Activated naive CD4-positive, alpha-beta T cell treated with anti-CD3 and anti-CD28 coated beads, Interleukin-2, amount 10 ng/mL, durations not matched to agents 7 days and 5 days (primary cell): ENCODE data around the gene IL3.
A peak's percentile ranks its signal among the peaks of the same experiment; 100 is the strongest.

Source experiments
- CTCF ChIA-PET: fragments of 350-600 bp; sonication (Branson Sonifier 250); formaldehyde crosslinking; loops from one replicate; lab custom pipeline; 2021; ENCODE audit warnings: antibody characterized with exemption; lab: Charles Lee
- DNase-seq: peaks from one replicate; pipeline ENCODE4 v3.0.0-alpha.2; 2020
- H3K27ac Mint-ChIP-seq: one replicate; pipeline ENCODE4 v1.8.0; 2021; ENCODE audit warnings: mild to moderate bottlenecking, moderate library complexity, mixed read lengths
- H3K27me3 Mint-ChIP-seq: one replicate; pipeline ENCODE4 v1.8.0; 2021; ENCODE audit warnings: mild to moderate bottlenecking, mixed read lengths
- H3K36me3 Mint-ChIP-seq: one replicate; pipeline ENCODE4 v1.8.0; 2021; ENCODE audit warnings: mixed read lengths
- H3K4me1 Mint-ChIP-seq: one replicate; pipeline ENCODE4 v1.8.0; 2021; ENCODE audit warnings: mixed read lengths
- H3K4me3 Mint-ChIP-seq: one replicate; pipeline ENCODE4 v1.8.0; 2021; ENCODE audit warnings: mild to moderate bottlenecking, moderate library complexity, mixed read lengths
- H3K9me3 Mint-ChIP-seq: one replicate; pipeline ENCODE4 v1.8.0; 2021; ENCODE audit warnings: mixed read lengths

The IL3 gene

DNA sequence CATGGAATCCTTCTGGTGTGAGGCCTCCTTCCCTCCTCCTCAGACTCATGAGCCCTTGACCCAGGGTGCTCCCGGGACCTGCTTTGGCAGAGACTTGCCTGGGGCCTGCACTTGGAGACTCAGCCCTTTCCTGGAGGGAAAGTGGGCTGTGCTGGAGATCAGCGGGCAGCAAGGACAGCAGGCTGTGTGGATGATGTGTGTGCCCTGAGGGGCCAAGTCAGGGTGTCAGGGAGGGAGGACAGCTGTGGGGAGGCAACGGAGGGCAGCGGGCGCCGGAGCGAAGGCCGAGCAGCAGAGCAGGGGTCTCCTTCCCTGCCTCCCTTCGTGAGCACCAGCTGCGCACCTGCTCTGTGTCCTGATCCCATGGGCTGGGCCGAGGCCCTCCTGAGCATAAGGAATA lies 7.0 kb downstream of the IL3 start:
- no peak overlapping the region for H3K27ac Mint-ChIP-seq
- no peaks in the 10 kb centered on the region for H3K9me3 Mint-ChIP-seq
- H3K4me1 Mint-ChIP-seq: peaks cover 22% of the 10 kb centered on the region
- H3K36me3 Mint-ChIP-seq: no peaks in the 10 kb centered on the region
- CTCF ChIA-PET: interaction anchor here (1.0 to 3.4 kb wide), 3 partner anchors 67 to 123 kb away, joined by 4 to 16 read pairs (median 9); no protein-coding TSS in a partner anchor
- H3K27me3 Mint-ChIP-seq: peaks cover 49% of the 10 kb centered on the region
- H3K4me3 Mint-ChIP-seq: no peak overlapping the region
- DNase-seq: no peak

DNA sequence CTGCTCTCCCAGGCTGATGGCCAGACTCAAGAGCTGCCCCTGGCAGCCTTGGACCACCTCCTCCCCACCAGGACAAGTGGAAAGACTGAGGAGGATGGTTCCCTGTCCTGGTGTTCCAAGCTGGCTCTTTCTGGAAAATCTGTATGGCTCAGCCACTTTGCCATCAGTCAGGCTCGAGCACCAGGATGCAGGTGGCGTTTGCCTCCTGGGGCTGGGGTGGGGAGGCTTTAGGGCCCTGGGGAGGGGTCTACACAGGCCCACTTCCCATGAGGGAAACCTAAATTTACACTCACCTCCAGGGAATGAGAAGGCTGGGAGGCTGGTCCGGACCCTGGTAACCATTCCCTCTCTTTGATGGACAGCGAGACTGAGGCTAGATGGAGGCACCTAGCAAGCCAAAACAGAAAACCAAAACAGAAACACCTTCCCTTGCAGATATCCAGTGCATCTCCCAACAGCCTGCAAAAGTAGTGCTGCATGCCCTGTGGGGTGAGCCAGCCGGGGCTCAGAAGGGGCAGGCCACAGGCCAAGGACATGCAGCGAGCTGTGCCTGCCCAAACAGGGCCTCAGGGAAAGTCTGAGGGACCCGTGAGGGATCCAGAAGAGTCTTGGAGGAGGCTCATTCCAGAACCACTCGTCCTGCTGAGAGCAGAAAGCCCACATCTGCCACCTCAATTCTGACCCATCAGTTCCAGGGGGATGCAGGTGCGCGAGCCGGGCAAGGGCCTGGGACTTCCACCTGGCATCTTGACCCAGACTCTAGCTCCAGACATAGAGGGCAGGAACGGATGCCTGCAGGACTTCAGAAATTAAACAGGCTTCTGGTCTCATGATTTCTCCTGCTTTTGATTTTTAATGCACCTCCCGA lies 7.7 kb downstream of the IL3 start:
- Mint-ChIP-seq H3K27ac (no peak overlapping the region), H3K4me3 (no peak overlapping the region), H3K36me3 (no peaks in the 10 kb centered on the region), H3K27me3 (peaks cover 50% of the 10 kb centered on the region), H3K9me3 (no peaks in the 10 kb centered on the region), H3K4me1 (peaks cover 19% of the 10 kb centered on the region)
- CTCF ChIA-PET: no interaction called here
- no peak for DNase-seq

DNA sequence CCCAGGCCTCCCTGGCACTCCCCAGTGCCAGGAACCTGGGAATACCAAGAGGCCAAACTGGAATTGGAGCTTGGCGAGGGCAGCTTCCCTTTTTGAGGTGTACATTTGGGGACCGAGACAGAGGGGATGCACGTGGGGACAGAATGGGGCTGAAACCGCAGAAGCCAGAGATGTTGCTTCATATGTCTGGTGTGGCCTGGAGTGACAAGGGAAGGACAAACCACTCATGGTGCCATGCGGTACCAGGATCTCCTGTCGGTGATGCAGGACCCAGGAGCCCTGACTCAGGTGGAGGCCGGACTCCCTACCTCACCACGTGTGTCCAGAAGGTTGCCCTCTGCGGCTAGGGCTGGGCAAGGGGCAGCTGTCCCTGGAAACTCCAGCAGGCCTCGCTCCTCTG lies 9.1 kb downstream of the IL3 start:
- H3K27ac Mint-ChIP-seq: no peak overlapping the region
- no peaks in the 10 kb centered on the region for H3K36me3 Mint-ChIP-seq
- H3K9me3 Mint-ChIP-seq: no peaks in the 10 kb centered on the region
- no peak overlapping the region for H3K4me3 Mint-ChIP-seq
- CTCF ChIA-PET: interaction anchor here (0.7 kb wide), 1 partner anchor 266 kb away, joined by 3 read pairs; no protein-coding TSS in a partner anchor
- H3K27me3 Mint-ChIP-seq: peaks cover 45% of the 10 kb centered on the region
- no peak for DNase-seq
- peaks cover 17% of the 10 kb centered on the region for H3K4me1 Mint-ChIP-seq

DNA sequence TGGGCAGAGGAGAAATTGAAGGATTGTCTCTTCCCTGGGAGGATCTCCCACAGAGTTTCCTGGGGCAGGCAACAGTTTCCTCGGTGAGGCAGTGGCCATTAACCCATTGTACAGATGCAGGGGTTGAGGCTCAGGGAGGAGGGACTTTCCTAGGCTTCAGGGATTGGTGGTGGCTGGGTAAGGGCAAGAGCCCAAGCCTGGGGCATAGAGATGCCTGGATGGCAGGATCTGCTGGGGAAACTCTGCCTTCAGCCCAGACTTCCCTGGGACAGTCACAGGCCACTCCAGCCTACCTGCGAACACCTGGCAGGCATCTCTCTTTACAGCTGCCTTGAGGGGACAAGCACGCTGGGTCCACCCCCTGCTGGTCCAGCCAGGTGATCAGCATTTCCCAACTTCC lies 9.5 kb downstream of the IL3 start:
- H3K9me3 Mint-ChIP-seq: no peaks in the 10 kb centered on the region
- no peaks in the 10 kb centered on the region for H3K36me3 Mint-ChIP-seq
- H3K27me3 Mint-ChIP-seq: peaks cover 42% of the 10 kb centered on the region
- H3K4me3 Mint-ChIP-seq: no peak overlapping the region
- no peak overlapping the region for H3K27ac Mint-ChIP-seq
- DNase-seq: no peak
- H3K4me1 Mint-ChIP-seq: peaks cover 16% of the 10 kb centered on the region
- CTCF ChIA-PET: interaction anchor here (0.7 kb wide), 1 partner anchor 265 kb away, joined by 3 read pairs; no protein-coding TSS in a partner anchor

DNA sequence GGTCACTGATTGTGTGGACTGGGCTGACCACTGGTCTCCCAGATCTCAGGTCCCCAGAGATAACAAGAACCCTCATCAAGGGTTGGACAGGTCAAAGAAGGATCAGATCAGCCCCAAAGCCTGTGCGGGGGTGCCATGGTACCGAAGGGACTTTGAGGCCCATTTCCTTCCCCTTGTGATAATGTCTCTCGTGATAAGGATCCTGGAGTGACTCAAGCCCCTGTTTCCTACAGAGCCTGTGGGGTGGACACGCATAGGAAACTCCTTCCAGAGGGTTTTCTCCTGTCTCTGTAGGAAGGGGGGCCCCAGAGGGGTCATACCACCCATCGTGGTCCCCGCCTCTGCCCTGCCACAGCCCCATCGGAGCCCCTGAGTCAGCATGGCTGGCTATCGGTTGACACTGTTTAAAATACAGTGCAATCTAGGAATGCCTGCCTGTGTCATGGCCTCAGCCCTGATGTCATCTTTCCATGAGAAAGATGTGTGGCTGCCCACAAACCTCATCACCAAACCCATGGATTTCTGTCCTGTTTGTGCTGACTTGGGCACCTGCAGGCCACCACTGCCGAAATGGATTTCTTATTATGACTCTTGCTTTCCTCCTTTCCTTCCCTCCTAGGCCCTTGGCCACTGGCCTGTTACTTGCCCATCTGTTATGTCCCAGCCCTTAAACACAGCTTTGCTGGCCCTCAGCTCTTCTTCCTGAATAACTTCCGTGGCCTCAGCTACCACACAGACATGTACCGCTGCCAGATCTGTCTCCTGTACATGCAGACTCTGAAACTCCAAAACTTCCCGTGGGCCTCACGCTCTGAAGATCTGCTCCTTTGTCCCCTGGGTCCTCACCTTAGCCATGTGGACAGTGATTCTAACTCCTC lies 10.2 kb downstream of the IL3 start:
- Mint-ChIP-seq H3K9me3 (no peaks in the 10 kb centered on the region), H3K36me3 (no peaks in the 10 kb centered on the region), H3K4me1 (peaks cover 16% of the 10 kb centered on the region), H3K27me3 (peaks cover 42% of the 10 kb centered on the region), H3K4me3 (no peak overlapping the region), H3K27ac (no peak overlapping the region)
- no peak for DNase-seq
- CTCF ChIA-PET: no interaction called here

DNA sequence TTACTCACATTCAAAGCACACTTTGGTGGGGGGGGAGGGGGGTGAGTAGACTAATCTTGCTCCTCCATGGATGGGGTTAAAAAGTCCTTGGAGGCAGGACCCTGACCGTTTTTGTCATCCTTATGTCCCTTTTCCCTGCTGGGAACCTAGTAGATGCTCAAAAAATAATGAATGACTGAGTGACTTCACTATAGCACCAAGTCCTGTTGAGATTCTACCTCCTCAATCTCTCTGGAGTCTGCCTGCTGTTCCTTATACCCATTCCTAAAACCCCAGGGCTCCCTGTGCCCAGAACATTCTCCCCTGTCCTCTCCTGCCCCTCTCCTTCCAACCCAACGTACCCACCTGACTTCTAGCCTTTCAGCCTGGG lies 10.9 kb downstream of the IL3 start:
- H3K36me3 Mint-ChIP-seq: no peaks in the 10 kb centered on the region
- peaks cover 36% of the 10 kb centered on the region for H3K27me3 Mint-ChIP-seq
- peaks cover 17% of the 10 kb centered on the region for H3K4me1 Mint-ChIP-seq
- no peak overlapping the region for H3K27ac Mint-ChIP-seq
- no peaks in the 10 kb centered on the region for H3K9me3 Mint-ChIP-seq
- no peak overlapping the region for H3K4me3 Mint-ChIP-seq
- CTCF ChIA-PET: interaction anchor here (0.9 to 2.0 kb wide), 2 partner anchors 8 to 11 kb away, joined by 3 to 7 read pairs; no protein-coding TSS in a partner anchor
- DNase-seq: no peak

DNA sequence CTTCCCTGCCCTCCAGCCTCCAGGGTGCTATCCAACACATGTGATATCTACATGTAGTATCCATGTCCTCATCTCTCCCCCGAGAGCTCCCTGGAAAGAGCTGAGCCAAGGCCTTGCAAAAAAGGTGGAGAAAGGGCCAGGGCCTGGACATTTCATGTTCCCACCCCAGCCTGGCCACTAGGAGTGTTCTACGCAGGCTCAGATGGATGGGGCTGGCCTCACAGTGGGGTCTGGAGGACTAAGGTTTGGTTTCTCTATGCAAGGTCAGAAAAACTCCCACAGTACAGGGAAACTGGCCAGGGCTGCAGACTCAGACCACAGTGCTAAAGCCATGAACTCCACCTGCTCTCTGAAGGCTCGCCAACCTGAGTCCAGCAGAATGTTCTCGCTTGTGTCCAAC lies 11.6 kb downstream of the IL3 start:
- DNase-seq: no peak
- H3K4me3 Mint-ChIP-seq: no peak overlapping the region
- H3K4me1 Mint-ChIP-seq: peaks cover 21% of the 10 kb centered on the region
- H3K36me3 Mint-ChIP-seq: no peaks in the 10 kb centered on the region
- CTCF ChIA-PET: interaction anchor here (0.9 to 2.4 kb wide), 5 partner anchors 9 to 166 kb away, joined by 3 to 7 read pairs (median 7); no protein-coding TSS in a partner anchor
- H3K27ac Mint-ChIP-seq: no peak overlapping the region
- peaks cover 31% of the 10 kb centered on the region for H3K27me3 Mint-ChIP-seq
- H3K9me3 Mint-ChIP-seq: no peaks in the 10 kb centered on the region

DNA sequence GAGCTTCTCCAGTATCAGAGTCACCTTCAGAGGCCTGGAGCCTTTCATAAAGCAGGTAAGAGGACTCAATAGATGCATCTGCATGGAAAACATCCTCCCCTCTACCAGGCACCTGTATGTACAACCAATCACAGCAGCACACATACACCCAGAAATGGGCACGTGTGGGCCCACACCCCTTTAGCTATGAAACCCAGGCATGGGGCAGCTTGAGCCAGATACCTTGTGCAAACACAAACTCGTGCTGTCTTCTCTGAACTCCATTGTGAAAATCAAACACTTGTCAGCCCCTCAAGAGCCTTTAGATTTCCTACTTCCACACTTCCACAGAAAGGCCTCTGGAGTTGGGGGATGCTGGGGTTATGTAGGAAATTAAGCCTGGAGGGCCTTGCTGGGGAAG lies 12.1 kb downstream of the IL3 start:
- CTCF ChIA-PET: interaction anchor here (0.9 to 2.4 kb wide), 5 partner anchors 8 to 165 kb away, joined by 3 to 7 read pairs (median 7); no protein-coding TSS in a partner anchor
- Mint-ChIP-seq H3K27ac (no peak overlapping the region), H3K36me3 (no peaks in the 10 kb centered on the region), H3K4me3 (no peak overlapping the region), H3K27me3 (peaks cover 29% of the 10 kb centered on the region), H3K4me1 (peaks cover 24% of the 10 kb centered on the region), H3K9me3 (no peaks in the 10 kb centered on the region)
- DNase-seq: no peak

DNA sequence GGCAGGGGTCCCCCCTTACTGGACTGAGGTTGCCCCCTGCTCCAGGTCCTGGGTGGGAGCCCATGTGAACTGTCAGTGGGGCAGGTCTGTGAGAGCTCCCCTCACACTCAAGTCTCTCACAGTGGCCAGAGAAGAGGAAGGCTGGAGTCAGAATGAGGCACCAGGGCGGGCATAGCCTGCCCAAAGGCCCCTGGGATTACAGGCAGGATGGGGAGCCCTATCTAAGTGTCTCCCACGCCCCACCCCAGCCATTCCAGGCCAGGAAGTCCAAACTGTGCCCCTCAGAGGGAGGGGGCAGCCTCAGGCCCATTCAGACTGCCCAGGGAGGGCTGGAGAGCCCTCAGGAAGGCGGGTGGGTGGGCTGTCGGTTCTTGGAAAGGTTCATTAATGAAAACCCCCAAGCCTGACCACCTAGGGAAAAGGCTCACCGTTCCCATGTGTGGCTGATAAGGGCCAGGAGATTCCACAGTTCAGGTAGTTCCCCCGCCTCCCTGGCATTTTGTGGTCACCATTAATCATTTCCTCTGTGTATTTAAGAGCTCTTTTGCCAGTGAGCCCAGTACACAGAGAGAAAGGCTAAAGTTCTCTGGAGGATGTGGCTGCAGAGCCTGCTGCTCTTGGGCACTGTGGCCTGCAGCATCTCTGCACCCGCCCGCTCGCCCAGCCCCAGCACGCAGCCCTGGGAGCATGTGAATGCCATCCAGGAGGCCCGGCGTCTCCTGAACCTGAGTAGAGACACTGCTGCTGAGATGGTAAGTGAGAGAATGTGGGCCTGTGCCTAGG lies 13.0 kb downstream of the IL3 start, which contains the start of gene CSF2:
CSF2 (plus strand) TSS at position 559 of the 783 bp plus-strand sequence; CDS start at position 594, 35 bp downstream.
- H3K27me3 Mint-ChIP-seq: peaks cover 29% of the 10 kb centered on the region
- H3K27ac Mint-ChIP-seq: no peak within 1 kb of the TSS
- no peak for DNase-seq
- H3K9me3 Mint-ChIP-seq: no peaks in the 10 kb centered on the region
- no peaks in the 10 kb centered on the region for H3K36me3 Mint-ChIP-seq
- H3K4me3 Mint-ChIP-seq: no peak within 1 kb of the TSS
- H3K4me1 Mint-ChIP-seq: peaks cover 24% of the 10 kb centered on the region
- CTCF ChIA-PET: interaction anchor here (0.7 to 2.4 kb wide), 6 partner anchors 10 to 427 kb away, joined by 3 to 7 read pairs (median 6); no protein-coding TSS in a partner anchor

DNA sequence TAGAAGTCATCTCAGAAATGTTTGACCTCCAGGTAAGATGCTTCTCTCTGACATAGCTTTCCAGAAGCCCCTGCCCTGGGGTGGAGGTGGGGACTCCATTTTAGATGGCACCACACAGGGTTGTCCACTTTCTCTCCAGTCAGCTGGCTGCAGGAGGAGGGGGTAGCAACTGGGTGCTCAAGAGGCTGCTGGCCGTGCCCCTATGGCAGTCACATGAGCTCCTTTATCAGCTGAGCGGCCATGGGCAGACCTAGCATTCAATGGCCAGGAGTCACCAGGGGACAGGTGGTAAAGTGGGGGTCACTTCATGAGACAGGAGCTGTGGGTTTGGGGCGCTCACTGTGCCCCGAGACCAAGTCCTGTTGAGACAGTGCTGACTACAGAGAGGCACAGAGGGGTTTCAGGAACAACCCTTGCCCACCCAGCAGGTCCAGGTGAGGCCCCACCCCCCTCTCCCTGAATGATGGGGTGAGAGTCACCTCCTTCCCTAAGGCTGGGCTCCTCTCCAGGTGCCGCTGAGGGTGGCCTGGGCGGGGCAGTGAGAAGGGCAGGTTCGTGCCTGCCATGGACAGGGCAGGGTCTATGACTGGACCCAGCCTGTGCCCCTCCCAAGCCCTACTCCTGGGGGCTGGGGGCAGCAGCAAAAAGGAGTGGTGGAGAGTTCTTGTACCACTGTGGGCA lies 13.8 kb downstream of the IL3 start:
- no peaks in the 10 kb centered on the region for H3K36me3 Mint-ChIP-seq
- H3K27ac Mint-ChIP-seq: no peak overlapping the region
- CTCF ChIA-PET: interaction anchor here (1.1 to 2.4 kb wide), 3 partner anchors 16 to 164 kb away, joined by 3 to 7 read pairs (median 5); no protein-coding TSS in a partner anchor
- DNase-seq: no peak
- H3K4me1 Mint-ChIP-seq: peaks cover 24% of the 10 kb centered on the region
- no peak overlapping the region for H3K4me3 Mint-ChIP-seq
- H3K27me3 Mint-ChIP-seq: peaks cover 29% of the 10 kb centered on the region
- H3K9me3 Mint-ChIP-seq: no peaks in the 10 kb centered on the region

DNA sequence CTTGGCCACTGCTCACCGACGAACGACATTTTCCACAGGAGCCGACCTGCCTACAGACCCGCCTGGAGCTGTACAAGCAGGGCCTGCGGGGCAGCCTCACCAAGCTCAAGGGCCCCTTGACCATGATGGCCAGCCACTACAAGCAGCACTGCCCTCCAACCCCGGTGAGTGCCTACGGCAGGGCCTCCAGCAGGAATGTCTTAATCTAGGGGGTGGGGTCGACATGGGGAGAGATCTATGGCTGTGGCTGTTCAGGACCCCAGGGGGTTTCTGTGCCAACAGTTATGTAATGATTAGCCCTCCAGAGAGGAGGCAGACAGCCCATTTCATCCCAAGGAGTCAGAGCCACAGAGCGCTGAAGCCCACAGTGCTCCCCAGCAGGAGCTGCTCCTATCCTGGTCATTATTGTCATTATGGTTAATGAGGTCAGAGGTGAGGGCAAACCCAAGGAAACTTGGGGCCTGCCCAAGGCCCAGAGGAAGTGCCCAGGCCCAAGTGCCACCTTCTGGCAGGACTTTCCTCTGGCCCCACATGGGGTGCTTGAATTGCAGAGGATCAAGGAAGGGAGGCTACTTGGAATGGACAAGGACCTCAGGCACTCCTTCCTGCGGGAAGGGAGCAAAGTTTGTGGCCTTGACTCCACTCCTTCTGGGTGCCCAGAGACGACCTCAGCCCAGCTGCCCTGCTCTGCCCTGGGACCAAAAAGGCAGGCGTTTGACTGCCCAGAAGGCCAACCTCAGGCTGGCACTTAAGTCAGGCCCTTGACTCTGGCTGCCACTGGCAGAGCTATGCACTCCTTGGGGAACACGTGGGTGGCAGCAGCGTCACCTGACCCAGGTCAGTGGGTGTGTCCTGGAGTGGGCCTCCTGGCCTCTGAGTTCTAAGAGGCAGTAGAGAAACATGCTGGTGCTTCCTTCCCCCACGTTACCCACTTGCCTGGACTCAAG lies 14.6 kb downstream of the IL3 start:
- no peak overlapping the region for H3K27ac Mint-ChIP-seq
- H3K9me3 Mint-ChIP-seq: no peaks in the 10 kb centered on the region
- H3K27me3 Mint-ChIP-seq: peaks cover 25% of the 10 kb centered on the region
- CTCF ChIA-PET: interaction anchor here (1.6 kb wide), 1 partner anchor 59 kb away, joined by 5 read pairs; no protein-coding TSS in a partner anchor
- H3K36me3 Mint-ChIP-seq: no peaks in the 10 kb centered on the region
- H3K4me1 Mint-ChIP-seq: peaks cover 24% of the 10 kb centered on the region
- peak; percentile 39 for DNase-seq
- H3K4me3 Mint-ChIP-seq: no peak overlapping the region

DNA sequence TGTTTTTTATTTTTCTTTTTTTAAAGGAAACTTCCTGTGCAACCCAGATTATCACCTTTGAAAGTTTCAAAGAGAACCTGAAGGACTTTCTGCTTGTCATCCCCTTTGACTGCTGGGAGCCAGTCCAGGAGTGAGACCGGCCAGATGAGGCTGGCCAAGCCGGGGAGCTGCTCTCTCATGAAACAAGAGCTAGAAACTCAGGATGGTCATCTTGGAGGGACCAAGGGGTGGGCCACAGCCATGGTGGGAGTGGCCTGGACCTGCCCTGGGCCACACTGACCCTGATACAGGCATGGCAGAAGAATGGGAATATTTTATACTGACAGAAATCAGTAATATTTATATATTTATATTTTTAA lies 15.2 kb downstream of the IL3 start:
- H3K4me3 Mint-ChIP-seq: no peak overlapping the region
- H3K4me1 Mint-ChIP-seq: peaks cover 24% of the 10 kb centered on the region
- DNase-seq: no peak
- H3K9me3 Mint-ChIP-seq: no peaks in the 10 kb centered on the region
- peaks cover 25% of the 10 kb centered on the region for H3K27me3 Mint-ChIP-seq
- CTCF ChIA-PET: no interaction called here
- H3K27ac Mint-ChIP-seq: no peak overlapping the region
- H3K36me3 Mint-ChIP-seq: no peaks in the 10 kb centered on the region
